GM18511 (cell line): ENCODE measurements around the gene C4orf50.

Source experiments
- ATAC-seq: cut with Tn5 transposase; IDR thresholded peaks from one replicate; pipeline ENCODE4 v1.9.1; 2021; ENCODE audit warnings: mild to moderate bottlenecking, moderate library complexity; ENCODE audit not compliant: unreplicated experiment

The C4orf50 gene

DNA sequence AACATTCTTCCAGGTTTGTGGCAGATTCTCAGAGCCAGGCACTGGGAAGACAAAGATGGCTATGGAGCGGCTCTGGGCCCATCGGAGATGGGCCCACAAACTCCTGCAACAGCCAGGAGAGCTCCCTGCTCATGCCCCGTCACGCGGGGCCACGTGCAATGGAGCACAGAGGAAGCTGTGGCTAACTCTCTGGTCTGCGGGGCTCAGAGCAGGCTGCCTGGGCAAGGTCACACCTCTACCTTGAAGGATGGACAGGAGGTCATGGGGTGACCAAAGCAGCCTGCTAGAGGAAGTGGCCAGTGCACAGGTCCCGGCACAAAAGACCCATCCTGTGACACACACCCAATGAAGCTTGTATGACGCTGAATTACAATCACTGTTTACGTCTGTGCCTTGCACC is 45.2 kb downstream of the C4orf50 start:
- ATAC-seq: no peak

DNA sequence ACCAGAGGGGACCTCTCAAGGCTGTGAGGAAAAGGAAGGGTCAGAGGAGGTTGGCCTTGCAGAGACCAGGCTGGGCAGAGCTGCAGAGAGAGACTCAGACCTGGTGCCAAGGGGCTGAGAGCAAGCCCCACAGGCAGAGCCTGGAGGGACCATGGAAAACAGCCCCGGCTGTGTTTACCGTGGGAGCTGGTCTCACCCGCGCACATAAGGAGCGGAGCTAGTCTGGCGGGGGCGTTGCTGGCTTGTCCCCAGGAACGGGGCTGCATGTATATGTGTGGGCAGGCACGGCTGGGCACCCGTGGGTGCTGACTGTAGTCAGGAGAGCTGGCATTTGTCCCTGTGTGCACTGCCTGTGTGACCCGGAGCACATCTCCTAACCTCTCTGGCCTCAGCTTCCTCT is 45.7 kb downstream of the C4orf50 start:
- no peak for ATAC-seq

DNA sequence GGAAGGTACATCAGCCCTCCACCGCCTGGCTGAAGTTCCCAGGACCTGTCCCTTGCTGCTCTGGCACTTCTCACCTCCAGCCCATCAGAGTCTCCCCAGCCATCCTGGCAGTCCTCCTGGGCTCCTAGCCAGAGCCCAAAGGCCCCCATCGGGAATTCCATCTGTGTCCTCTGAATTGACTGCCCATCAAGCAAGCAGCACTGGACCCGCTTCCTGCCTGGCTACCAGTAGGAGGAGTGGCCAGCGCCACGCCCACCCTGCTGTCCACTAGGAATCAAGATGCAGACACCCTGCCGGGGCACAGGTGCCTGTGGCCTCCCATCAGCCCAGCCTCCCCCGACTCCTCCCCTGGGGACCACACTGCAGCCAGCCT is 47.2 kb downstream of the C4orf50 start:
- no peak for ATAC-seq

DNA sequence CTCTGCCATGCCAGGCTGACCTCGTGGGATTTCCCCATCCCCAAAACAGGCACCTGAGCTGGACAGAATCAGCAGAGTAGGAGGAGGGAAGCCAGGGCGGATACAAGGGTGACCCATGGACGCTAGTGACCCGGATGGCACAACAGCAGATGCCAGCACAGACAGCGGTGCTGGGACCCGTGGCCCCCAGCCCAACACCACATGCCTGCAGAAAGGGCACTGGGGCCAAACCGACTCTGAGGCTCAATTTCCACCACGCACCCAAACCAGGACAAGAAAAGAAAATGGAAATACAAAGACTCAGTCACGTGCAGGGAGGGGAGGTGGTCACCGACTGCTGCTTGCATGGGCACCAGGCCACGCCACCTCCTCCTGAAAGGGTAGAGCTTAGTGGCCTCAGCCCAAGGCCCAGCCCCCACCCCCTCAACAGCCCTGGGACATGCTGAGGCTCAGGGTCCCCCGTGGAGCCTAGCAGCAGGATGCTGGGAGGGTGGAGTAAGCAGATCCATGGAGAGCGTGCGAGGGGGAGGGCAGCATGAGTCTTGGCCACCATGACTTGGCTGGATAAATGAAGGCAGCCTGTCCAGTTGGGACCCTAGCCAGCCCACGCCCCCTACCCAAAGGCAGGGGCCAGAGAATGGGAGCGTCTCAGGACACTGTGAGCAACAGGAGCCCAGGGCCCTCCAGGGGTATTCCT is 47.7 kb downstream of the C4orf50 start:
- ATAC-seq: no peak

DNA sequence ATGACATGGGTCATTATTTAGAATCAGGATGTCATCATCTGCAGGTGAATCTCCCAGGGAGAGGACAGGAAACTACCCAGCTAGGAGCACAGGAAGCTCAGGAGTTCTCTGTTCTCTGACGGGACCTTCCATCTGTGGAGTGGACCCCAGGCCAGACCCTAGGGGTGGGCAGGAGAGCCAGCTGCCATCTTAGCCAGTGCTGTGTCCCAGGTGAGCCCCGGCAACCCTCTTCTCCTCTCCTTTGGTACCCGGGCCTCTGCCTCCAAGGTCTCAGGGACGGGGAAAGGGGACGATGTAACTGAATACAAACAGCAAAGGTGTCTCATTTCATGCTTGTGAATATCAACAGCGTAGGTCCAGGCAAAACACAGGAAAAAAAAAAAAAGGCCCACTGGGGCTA is 48.5 kb downstream of the C4orf50 start:
- ATAC-seq: no peak

DNA sequence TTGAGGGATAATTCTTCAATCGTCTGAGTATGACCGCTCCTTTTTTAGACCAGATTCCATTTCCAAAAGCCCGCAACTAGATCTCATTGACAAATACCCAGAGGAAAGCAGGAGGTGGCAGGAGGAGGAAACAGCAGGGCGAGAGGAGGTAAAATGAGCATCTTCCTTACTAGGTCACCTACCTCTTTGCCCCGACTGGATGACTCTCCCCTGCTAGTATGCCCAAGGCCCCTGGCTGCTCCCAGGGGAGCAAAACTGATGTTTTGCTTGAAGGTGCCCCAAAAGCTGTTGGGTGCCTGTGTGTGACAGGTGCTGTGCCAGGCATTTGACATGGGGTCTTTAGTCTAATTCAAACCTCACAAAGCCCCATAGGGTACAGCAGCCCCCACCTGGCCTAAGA is 48.9 kb downstream of the C4orf50 start:
- no peak for ATAC-seq

DNA sequence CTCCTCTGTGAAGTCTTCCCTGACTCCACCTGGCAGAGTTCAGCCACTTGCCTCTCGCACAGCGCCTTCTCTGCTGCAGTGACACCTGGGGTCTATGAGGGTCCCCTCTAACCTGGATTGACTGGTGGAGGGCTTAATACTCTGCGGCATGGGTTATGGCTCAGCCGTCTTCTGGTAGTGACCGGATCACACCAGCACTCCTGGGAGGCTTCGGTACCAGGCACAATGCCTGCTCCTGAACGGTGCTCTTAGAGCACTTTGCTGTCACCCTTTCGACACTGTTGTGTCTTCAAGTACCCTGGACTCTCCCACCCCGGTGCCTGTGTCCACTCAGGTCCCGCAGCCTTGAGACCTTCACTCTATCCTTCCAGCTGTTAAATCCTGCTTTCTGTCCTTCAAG is 50.0 kb downstream of the C4orf50 start:
- ATAC-seq: no peak

DNA sequence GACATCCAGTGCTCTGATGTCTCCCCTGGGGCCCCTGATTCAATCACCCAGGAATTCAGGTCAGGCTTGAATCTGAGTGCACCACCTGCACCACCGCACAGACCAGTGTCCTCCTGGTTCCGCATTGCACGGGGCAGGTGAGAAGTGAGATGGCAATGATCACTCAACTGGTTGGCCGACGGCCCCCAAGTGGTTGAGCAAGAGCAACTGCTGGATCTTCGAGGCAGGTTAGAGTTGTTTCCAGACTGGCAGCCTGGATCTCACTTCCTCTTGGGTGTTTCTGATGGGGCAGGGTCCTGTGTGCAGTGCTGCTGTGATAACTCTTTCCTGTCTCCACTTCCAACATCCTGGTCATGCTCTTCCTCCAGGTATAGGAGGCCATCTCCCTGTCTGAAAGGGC is 50.4 kb downstream of the C4orf50 start:
- ATAC-seq: no peak

DNA sequence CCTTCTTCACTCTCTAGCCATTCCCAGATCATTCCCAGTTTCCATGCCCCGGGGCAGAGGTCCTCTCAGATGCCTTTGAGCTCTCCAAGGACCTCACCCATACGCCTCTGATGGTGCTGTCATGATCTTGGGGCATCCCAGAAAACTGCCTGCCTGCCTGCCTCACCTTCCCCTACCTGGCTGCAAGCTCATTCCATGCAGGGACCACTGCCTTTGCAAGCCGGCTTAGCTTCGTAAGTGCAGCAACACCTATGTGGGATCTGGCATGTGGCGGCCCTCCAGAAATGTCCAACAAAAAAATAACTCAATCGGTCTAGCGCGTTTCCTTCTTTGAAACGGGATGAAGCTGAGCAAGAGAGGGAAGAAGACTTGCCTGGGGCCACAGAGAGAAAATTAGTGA is 53.0 kb downstream of the C4orf50 start:
- no peak for ATAC-seq

DNA sequence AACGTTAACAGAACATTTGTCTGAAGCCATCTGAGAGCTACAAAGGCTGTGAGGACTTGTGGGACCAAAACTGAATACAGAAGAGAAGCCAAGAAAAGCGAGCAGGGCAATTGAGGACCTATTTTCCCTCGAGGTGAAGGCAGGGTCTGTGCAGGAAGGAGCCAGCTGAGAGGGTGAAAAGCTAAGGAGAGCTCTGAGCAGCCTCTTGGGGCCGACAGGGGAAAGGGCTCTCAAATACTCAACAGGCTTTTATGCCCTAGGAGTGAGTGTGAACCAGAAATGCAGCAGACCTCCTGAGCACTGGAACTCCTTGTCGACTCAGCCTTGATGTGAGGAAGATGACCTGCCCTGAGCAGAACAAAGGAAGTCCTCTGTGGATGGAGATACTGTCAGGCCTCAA is 54.2 kb downstream of the C4orf50 start:
- ATAC-seq: no peak

DNA sequence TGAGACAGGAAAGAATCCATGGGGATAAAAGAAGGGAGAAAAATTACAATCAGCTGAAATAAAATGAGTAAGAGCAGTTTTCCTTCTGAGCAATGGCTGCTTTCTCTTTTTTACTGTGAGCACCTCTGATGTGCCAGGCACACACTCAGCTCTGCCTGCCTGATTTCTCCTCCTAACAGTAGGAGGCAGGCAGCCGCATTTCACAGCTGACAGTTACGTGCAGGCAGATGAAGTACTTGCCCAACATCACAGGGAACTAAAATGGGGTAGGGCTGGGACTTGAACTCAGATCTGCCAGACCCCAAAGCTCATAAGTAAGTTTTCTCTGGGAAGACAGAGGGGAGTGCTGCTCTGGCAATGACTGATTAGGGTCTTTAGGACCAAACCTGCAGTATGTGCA is 54.6 kb downstream of the C4orf50 start:
- no peak for ATAC-seq

DNA sequence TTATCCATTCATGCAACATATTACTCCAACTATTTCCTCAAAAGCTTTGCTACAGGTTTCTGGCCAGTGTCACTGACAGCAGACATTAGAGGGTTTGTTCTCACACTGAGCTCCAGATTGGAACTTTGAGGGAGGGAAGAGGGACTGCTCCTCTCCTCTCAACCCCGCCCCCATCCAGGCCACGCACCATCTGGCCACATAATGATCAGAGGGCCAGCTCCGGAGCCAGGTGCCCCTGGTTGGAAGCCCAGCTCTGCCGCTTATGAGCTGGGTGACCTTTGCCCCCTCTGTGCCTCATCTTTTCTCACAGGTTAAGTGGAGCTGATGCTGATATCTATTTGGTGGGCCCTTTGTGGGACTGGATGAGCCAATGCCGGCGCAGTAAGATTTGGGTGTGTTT is 55.8 kb downstream of the C4orf50 start:
- ATAC-seq: no peak

DNA sequence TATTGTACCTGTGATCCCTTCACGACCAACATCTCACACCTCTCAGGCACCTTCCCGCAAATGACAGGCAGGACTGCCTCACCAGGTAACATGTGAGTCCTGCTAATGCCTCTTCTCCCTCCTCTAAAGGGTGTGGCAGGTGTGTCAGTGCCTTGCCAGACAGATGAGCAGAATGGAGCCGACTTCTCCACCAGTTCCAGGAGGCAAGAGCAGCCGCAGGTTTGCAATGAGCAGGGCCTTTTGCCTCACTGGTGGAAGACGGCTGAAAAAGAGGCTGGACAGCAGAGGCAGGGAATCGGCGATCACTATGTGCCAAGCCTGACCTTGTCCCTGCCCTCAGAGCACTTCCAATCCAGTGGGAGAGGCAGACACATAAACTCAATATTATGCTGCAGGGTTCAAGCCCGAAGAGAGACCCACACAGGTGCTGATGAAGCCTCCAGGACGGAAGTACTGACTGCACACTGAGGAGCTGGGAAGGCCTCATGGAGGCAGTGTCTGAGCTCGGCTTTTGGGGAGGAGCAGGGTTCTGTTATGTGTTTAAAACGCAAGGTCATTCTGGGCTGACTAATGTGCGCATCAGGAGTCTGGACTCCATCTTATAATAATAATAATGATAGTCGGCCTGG is 57.9 kb downstream of the C4orf50 start:
- ATAC-seq: no peak

DNA sequence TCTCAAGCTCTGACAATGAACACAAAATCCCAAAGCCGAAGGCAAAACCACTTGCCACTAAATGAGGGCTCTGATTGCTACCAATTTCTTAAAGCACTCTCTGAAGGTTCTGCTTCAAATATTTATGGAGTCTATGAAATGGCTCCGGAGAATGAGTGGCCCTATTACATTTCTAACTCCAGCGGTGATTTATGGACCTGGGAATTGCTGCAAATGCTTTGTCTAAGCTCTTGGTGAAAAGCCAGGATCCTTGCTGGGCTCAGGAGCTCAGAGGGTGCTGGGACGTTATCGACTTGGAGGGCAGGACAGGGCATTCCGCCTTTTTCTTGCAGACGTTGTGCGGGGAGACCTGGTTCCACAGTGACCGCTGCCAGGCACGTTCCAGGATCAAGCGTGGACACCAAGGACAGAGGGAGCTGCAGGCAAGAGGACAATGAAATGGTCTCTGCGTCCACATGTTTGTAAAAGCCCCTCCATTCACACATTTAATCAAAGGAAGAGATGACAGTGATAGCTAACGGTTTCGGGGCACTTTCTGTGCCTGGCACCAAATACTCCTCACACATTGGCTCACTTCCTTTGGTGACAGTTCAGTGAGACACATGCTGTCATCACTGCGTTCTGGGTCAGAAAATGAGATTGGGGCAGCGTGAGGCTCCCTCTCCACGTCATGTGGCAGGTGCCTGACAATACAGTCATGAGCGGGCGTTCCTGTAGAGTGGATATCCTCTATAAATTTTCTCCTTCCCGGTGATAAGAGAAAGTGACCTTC is 58.8 kb downstream of the C4orf50 start:
- ATAC-seq: no peak

DNA sequence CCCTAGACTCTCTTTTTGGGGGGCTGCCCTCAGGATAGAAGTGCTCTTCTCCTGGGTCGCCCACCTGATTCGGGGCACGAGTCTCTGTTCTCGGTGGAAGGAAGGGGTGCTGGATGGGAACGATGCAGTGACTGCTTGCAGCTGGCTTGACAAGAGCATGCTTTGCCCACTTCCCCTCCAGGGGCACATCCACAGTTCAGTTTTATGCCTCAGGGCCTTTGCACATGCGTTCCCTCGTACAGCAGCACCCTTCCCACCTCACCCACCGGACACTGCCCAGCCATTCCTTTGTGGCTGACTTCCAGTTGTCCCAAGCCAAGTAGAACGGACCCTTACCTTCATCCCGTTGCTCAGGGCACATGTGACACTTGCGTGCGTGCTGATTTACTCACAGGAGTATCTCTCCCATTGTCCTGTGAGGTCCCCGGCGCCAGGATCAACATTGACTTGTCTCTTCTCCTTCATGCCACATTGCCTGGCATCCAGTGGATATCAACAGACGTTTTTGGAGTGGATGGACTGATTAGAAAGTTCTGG is 60.0 kb downstream of the C4orf50 start:
- no peak for ATAC-seq

DNA sequence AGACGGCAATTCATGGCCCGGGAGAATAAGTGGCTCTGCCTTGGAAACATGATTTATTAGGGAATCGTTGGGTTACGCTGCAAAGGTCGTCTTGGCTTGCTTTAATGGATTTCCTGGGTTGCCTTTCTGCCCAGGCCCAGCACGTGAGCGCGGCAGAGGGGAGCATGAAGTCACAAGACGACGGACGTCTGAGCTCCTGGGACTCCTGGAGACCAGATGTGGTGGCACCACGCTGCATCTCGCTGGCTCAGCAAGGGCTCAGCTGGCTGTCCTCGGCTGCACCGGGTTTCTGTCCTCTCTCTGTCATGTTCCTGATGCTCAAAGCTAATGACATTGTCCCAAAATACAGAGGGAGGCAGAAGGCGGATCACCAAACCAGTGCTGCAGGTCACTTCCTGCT is 61.2 kb downstream of the C4orf50 start:
- ATAC-seq: no peak

DNA sequence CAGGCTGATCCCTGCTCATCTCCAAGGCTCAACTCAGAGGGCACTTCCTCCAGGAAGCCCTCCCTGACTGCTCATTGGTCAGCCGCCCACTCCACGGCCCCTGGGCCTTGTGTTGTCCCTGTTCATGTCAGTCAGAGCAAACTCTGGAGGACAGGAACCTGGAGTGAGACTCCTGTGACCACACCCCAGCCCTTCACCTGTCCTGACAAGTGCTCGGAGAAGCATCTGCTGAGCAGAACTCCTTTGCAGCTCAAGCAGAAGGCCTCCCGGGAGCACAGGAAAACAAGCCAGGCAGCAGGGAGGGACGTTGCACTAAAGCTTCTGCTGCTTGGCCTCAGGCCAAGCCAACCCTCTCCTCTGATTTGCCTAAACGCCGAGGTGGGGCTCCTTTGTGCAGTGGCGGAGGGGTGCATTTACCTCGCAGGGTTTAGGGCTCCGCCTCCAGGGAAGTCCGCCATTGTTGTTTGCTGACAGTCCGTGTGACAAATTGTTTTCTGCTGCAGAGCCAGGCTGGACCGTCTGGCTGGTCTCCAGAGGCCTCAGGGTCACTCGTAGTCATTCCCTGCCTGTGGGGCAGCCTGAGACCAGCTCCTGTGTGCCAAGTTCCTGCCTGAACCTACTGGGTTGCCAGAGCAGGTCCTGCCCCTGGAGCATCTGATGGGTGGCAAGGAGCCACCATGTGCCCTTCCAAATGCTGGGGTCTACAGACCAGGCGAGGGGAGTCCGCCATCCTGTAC is 61.8 kb downstream of the C4orf50 start:
- no peak for ATAC-seq

DNA sequence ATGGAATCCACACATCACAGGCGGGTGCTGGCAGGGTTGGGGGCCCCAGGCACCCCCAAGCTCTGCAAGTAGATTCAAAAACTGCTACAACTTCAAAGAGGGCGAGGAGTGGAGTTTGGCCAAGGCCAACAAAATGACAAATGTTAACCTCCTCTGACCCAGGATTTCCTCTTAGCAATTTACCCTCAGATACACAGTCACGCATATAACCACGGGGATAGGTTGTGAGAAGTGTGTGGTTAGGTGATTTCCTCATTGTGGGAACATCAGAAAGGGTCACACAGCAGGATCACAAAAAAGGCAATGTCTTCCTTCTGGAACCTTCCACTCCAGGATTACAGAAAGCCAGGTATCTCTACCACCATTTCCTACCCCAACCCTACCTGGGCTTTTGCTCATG is 62.4 kb downstream of the C4orf50 start:
- no peak for ATAC-seq

DNA sequence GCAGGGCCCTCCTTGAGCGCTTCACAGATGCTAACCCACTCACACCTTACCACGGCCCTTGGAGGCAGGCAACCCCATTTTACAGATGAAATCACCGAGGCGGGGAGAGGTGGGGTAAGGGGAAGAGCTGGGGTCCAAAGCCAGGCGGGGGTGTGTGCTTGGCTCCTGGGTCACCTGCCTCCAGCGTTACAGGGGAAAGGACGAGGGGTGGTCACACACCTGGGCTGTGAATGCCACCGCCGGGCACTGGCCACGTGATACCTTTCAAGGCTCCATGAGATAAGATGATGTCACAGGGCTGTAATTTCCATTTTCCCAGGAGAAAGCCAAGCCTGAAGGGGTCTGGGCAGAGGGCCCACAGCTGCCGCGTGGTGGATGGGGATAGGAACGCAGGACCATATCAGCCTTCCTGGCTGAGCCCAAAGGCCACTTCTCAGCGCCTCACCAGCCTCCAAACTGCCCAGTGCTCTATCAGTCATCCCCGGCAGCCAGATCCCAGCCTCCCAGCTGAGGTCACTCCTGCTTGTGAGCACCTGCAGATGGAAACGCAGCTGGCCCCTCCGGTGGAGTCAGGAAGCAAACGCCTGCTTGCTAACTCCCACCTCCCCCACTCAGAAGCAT is 62.9 kb downstream of the C4orf50 start:
- ATAC-seq: no peak

DNA sequence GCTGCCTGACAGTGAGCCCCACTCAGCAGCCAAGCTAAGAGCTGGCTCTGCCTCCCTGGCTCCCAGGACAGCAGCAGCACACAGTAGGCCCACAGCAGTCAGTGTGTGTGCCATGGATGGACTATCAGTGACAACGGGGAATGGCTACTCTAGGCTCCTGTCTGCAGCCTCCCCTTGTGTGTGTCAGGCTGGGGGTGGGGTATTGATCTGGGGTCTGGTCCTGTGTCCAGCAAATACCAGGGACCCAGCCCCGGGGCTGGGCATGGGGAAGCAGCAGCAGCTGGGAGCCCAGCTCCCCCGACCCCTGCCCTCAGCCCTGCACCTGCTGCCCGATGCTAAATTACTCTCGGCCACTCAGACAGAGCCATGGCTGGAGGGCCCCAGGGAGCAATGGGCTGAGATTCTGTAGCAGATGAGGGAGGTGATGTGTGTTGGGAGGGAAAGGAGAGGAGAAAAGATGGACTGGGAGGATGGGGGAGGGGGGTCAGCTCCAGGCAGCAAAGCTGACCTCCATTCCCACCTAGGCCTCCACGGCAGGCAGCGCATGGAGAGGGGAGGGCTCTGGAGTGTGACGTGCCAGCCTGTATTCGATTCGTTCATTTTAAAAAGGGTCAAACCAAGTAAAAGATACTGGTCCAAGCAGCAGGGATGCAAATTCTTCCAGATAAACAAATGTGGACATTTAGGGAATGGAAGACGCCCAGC is 64.0 kb downstream of the C4orf50 start:
- ATAC-seq: no peak
